Stimulated activated CD8-positive, alpha-beta memory T cell treated with anti-CD3 and anti-CD28 coated beads, Interleukin-7, amount 100 ng/mL, for 1 hour (primary cell): ENCODE results near the gene GLIS1.

Source experiments
- DNase-seq, 2 donors: peaks; one replicate each; pipeline ENCODE4 v3.0.0-alpha.2; 2020; ENCODE audit warnings: low read depth in 2 of 2

GLIS1 gene

GRCh38 chr1:53638360-53639035, 100.5 kb downstream of the GLIS1 start:
- no peak for DNase-seq

GRCh38 chr1:53637511-53638359, 101.2 kb downstream of the GLIS1 start:
- DNase-seq, result no peak

- DNase-seq, result no peak
Measured at GRCh38 chr1:53636621-53637171, 102.3 kb downstream of the GLIS1 start.

- DNase-seq, result no peak
Measured at GRCh38 chr1:53634571-53634979, 104.4 kb downstream of the GLIS1 start.

GRCh38 chr1:53633073-53633704, 105.8 kb downstream of the GLIS1 start:
- no peak for DNase-seq

- DNase-seq, result no peak
Measured at GRCh38 chr1:53631622-53632310, 107.2 kb downstream of the GLIS1 start.

GRCh38 chr1:53629101-53629691, 109.8 kb downstream of the GLIS1 start:
- DNase-seq, result no peak

GRCh38 chr1:53628286-53628955, 110.5 kb downstream of the GLIS1 start:
- no peak for DNase-seq

- no peak for DNase-seq
Measured at GRCh38 chr1:53627666-53628065, 111.3 kb downstream of the GLIS1 start.

GRCh38 chr1:53627031-53627430, 111.9 kb downstream of the GLIS1 start:
- no peak for DNase-seq

GRCh38 chr1:53626616-53627015, 112.3 kb downstream of the GLIS1 start:
- no peak for DNase-seq

- DNase-seq, result no peak
Measured at GRCh38 chr1:53625766-53626520, 113.0 kb downstream of the GLIS1 start.

GRCh38 chr1:53625049-53625448, 113.9 kb downstream of the GLIS1 start:
- no peak for DNase-seq

- DNase-seq, result no peak
Measured at GRCh38 chr1:53622531-53622930, 116.4 kb downstream of the GLIS1 start.

- DNase-seq, result no peak
Measured at GRCh38 chr1:53621144-53621543, 117.8 kb downstream of the GLIS1 start.

- no peak for DNase-seq
Measured at GRCh38 chr1:53620061-53620855, 118.7 kb downstream of the GLIS1 start.

GRCh38 chr1:53619367-53620060, 119.5 kb downstream of the GLIS1 start:
- no peak for DNase-seq

- no peak for DNase-seq
Measured at GRCh38 chr1:53618500-53619366, 120.2 kb downstream of the GLIS1 start.
